Activated CD4-positive, alpha-beta T cell treated with anti-CD3 and anti-CD28 coated beads for 4 hours (primary cell): Measurements from ENCODE around the gene KYNU.
"Not testable (repeated sequence)": the region's sequence is repeated elsewhere in the genome, so short reads cannot be mapped to it uniquely, and the experiment has no call there.

Source experiments
- DNase-seq, 2 donors: peaks; one replicate each; pipeline ENCODE4 v3.0.0-alpha.2; 2020

The KYNU gene

DNA sequence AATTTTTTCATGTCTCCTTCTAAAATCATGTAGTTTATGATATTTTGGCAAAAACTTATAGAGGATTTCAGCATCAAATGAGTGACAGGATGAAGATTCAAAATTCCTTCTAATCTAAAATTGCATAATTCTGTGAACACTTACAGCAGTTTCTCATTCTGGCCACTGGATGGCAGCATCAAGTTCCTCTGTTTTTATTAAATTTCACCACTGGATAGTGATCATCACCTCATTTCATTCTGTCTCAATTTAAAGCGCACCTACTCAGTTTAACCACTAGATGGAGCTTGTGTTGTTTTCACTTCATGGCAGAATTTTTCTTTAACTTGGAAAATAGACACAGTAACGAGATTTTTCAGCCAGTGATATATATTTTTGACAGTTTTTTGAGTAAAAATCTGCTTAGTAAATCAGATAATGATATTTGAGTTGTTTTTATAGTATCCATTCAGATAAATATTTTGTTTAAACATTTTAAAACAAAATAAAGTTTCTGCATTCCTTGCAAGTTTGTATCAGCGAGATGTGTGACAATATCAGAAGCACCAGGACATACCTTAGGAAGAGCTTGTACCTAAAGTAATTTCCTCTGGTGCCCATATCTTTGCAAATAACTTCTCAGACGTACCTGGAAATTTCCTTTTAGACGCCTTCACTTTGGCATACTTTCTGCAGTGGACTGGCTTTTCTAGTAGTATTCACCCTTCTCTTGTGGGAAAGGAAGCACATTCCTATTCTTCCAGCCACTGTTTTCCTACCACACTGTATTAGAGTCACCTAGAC is 157.0 kb downstream of the KYNU start:
- peak; percentile 43 to 60 for DNase-seq

- no peak for DNase-seq
Observed at GRCh38 chr2:143051465-143051864, 174.0 kb downstream of the KYNU start.

GRCh38 chr2:143053437-143053836 is 176.0 kb downstream of the KYNU start:
- DNase-seq = not testable (repeated sequence)

- no peak for DNase-seq
Observed at GRCh38 chr2:143056550-143056949, 179.1 kb downstream of the KYNU start.

DNA sequence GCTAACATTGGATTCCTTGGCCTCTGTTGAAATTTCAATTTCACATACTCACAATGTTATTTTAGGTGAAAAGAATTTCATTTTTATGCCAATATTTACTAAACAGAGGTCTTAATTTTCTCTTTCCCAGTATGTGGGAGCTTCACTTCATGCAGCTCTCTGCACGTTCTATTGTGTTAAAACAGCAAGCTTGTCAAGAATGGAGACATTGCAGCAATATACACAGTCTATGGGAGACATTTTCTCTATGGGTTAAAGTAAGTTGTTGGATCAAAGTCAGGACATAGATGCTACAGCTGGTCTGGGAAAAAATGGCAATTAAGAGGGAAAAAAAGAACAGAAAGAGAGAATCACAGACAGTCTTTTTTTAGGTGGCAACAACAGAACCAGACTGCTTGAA is 181.4 kb downstream of the KYNU start:
- no peak for DNase-seq

DNA sequence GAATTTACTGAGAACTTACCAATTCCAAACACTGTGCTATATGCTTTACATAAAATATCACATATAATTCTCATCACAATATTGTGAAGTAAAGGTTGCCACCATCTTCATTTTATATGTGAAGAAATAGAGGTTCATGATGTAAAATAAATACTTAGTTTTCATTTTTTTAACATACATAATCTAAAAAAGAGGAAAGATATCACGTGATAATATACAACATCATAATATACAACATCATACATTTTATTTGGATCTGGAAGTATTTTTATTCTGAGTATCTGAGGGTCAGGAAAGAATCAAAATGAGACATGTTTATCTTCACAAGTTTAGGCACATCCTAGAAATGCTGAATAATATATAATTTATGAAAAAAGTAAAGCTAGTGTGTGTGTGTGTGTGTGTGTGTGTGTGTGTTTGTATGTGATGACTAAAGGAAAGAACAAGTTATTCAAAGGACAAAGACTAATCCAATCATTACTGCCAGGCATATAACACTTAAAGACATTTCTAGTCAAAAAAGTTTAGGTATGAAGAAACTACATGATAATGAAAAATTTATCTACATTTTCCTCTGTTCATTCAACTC is 186.2 kb downstream of the KYNU start:
- DNase-seq = no peak

GRCh38 chr2:143068094-143068493 is 190.6 kb downstream of the KYNU start:
- DNase-seq = no peak

- DNase-seq = no peak
Observed at GRCh38 chr2:143068509-143068908, 191.0 kb downstream of the KYNU start.

GRCh38 chr2:143070704-143071103 is 193.2 kb downstream of the KYNU start:
- DNase-seq = no peak

DNA sequence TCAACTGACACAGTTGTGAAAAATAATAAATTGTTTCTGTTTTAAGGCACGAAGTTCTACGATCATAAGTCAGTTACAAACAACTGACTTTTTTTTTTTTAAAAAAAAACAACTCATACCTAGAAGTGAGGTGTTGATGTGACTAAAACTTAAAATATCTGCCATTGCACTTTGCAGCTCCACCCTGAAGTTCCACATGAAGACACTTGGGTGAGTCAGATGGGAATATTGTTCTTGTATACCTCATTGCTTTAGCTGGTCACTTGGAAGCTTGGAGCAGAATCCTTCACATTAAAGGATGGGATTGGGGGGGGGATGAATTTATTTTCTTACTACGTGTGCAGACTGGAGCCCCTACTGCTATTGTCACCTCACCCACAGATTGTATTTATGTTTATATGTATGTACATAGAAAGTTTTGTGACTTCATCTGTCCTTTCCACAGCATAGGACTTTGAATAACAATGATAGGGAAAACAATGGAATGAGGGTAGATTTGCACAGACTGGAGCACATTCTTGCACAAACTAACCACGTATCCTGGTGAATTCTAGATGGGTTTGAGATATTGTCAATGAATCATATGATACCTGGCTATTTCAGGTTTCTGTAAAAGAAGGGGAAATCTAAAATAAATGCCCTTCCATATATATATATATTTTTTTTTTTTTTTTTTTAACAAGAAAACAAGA is 193.9 kb downstream of the KYNU start:
- no peak for DNase-seq

- DNase-seq = not testable (repeated sequence)
Observed at GRCh38 chr2:143074913-143075312, 197.4 kb downstream of the KYNU start.

DNA sequence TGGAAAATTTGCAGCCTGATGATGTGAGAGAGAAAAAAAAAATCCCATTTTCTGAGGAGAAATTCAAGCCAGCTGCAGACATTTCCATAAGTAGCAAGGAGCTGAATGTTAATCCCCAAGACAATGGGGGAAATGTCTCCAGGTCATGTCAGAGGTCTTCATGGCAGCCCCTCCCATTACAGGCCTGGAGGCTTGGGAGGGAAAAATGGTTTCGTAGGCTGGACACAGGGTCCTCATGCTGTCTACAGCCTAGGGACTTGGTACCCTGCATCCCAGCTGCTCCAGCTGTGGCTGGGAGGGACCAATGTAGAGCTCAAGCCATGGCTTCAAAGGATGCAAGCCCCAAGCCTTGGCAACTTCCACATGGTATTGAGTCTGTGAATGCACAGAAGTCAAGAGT is 198.2 kb downstream of the KYNU start:
- no peak for DNase-seq

- DNase-seq = no peak
Observed at GRCh38 chr2:143078104-143078503, 200.6 kb downstream of the KYNU start.

DNA sequence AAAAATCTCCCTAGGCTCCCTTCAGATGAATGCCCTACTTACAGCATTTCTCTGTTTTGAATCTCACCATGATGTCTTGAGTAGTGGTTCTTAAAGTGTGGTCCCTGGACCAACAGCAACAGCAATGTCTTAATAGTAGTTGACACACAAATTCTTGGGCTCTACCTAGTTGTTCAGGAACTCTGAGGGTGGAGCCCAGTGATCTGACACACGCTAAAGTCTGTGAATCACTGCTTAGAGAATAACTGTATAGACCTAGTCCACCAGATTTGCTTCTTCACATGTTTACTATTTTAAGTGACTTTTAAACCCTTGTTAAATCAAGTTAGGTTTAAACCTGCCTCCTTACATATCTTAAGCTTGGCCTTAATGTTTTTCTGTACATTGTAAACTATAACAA is 204.2 kb downstream of the KYNU start:
- DNase-seq = no peak

GRCh38 chr2:143083636-143084035 is 206.2 kb downstream of the KYNU start:
- DNase-seq = peak; percentile 5

GRCh38 chr2:143084462-143084861 is 207.0 kb downstream of the KYNU start:
- no peak for DNase-seq

DNA sequence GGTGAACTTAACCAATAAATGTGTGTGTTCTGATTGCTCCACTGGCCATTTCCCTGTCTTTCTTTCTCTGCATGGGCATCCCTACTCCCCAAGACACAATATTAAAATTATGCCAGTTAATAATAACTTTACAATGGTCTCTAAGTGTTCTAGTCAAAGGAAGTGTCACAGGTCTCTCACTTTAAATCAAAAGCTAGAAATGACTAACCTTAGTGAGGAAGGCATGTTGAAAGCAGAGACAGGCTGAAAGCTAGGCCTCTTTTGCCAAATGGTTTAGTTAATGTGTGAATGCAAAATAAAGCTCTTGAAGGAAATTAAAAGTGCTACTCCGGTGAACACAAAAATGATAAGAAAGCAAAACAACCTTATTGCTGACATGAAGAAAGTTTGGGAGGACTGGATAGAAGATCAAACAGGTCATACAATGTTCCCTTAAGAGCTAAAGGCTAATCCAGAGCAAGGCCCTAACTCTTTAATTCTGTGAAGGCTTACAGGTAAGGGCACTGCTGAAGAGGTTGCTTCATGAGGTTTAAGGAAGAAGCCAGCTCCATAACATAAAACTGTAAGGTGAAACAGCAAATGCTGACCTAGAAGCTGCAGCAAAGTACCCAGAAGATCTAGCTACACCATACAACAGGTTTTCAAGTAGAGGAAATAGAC is 207.8 kb downstream of the KYNU start:
- DNase-seq = no peak

GRCh38 chr2:143087033-143087432 is 209.6 kb downstream of the KYNU start:
- DNase-seq = no peak

DNA sequence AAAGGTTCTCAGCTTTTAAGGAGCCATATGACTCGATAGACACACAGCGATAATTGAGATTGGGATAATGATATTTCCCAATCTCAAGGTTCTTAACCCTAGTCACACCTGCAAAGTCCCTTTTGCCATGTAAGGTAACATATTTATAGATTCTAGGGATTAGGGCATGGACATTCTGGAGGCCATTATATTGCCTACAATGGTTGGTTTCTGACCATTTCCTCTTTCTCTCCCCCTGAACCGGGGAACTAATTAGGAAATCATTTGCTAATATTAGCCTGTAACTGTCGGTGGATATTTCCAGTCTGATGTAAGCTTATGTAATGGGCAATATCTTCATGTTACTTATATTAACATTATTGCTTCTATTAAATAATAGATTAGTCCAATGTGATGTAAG is 210.9 kb downstream of the KYNU start:
- no peak for DNase-seq

DNA sequence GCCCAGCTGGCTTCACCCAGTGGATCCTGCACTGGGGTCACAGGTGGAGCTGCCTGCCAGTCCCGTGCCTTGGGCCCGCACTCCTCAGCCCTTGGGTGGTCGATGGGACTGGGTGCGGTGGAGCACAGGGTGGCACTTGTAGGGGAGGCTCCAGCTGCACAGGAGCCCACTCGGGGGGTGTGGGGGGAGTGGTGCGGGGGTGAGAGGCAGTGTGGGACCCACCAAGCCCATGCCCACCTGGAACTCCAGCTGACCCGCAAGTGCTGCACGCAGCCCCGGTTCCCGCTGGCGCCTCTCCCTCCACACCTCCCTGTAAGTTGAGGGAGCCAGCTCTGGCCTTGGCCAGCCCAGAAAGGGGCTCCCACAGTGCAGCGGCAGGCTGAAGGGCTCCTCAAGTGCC is 212.1 kb downstream of the KYNU start:
- not testable (repeated sequence) for DNase-seq
